C4-2B (cell line): ENCODE results near the gene GPHN.

ENCODE experiments used
- H3K27ac ChIP-seq: fragments of 450-650 bp; 2 replicates; pipeline ENCODE4 v1.5.1; 2017
- CTCF ChIP-seq: fragments of 450-650 bp; conservative IDR thresholded peaks from 2 replicates; pipeline ENCODE4 v1.5.1; 2017; ENCODE audit warnings: mild to moderate bottlenecking
- ZFX ChIP-seq: fragments of 450-650 bp; IDR thresholded peaks from 2 replicates; pipeline ENCODE4 v1.6.1; 2017

GPHN gene

GRCh38 chr14:67221248-67221981 lies 713.5 kb downstream of the GPHN start:
- no peak overlapping the region for H3K27ac ChIP-seq
- TF ChIP-seq CTCF = no peak
- no peak for TF ChIP-seq ZFX

- H3K27ac ChIP-seq = no peak overlapping the region
- TF ChIP-seq CTCF (no peak), ZFX (no peak)
Measured at GRCh38 chr14:67221982-67222328, 714.0 kb downstream of the GPHN start.

DNA sequence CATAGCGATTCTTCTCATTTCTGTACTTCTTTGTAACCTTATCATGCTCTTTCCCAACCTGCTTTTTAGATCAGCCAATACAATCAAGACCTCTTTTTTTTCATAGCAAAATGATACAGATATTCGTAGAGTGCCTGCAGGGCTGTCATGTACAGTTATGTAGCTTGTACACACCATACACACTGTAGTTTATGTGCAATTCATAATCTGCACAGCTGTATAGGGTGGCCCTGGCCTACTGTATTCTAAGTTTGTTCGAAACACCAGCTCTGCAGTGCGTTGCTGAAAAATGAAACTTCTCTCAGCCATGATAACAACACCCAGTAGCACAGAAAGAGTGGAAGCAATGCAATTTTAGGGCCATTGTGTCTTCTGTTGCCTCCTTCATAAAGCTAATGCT lies 717.6 kb downstream of the GPHN start:
- TF ChIP-seq CTCF (no peak), ZFX (no peak)
- H3K27ac ChIP-seq = no peak overlapping the region

GRCh38 chr14:67228325-67228984 lies 720.5 kb downstream of the GPHN start:
- H3K27ac ChIP-seq = no peak overlapping the region

More at GRCh38 chr14:67228325-67228984, 720.5 kb downstream of the GPHN start:
- TF ChIP-seq CTCF = no peak
- TF ChIP-seq ZFX = no peak
